IMR-90 (cell line): ENCODE data around the gene RBMS3. TPM values are rescaled to one million over a fixed set of nuclear protein-coding genes. Genes with fewer than 3 reads are reported as not detected.

Source experiments
- ATAC-seq: fragments of 200-7000 bp; cut with Tn5 transposase; 2 replicates; pipeline ENCODE4 v1.9.1; 2020; ENCODE audit warnings: low read depth, mild to moderate bottlenecking, moderate library complexity
- BruUV-seq: library from RNA; stranded (reverse); fragments of 400-500 nt; replicated peaks from 2 replicates; lab custom pipeline; 2021; lab: Mats Ljungman, UMichigan
- CTCF ChIA-PET: fragments of 300-600 bp; formaldehyde crosslinking; extraction: SDS; loops from one replicate; lab custom pipeline; 2021; ENCODE audit warnings: antibody characterized with exemption; lab: Yijun Ruan, JAX
- POLR2A ChIA-PET: fragments of 300-600 bp; sonication (Branson Sonifier 250); formaldehyde crosslinking; loops from one replicate; lab custom pipeline; 2022; ENCODE audit warnings: antibody characterized with exemption; ENCODE audit not compliant: unreplicated experiment; lab: Charles Lee
- DNase-seq: peaks from one replicate; pipeline ENCODE4 v3.0.0; 2013
- H2AFZ ChIP-seq: replicated peaks from 2 replicates; pipeline ENCODE3; 2013; ENCODE audit warnings: low read length, mild to moderate bottlenecking; ENCODE audit not compliant: poor library complexity
- H2AK5ac ChIP-seq: 2 replicates; pipeline ENCODE4 v1.6.1; 2013; ENCODE audit warnings: low read depth, low read length, inconsistent platforms
- H2AK9ac ChIP-seq: replicated peaks from 2 replicates; pipeline ENCODE3; 2013; ENCODE audit warnings: mild to moderate bottlenecking, low read depth, low read length, moderate library complexity; ENCODE audit not compliant: poor library complexity
- H2BK120ac ChIP-seq: 2 replicates; pipeline ENCODE4 v1.6.1; 2013; ENCODE audit warnings: low read depth, low read length, inconsistent platforms
- H2BK15ac ChIP-seq: 3 replicates; pipeline ENCODE4 v1.6.1; 2013; ENCODE audit warnings: low read depth, low read length, inconsistent platforms
- H2BK20ac ChIP-seq: 2 replicates; pipeline ENCODE4 v1.6.1; 2013; ENCODE audit warnings: low read depth, mild to moderate bottlenecking, inconsistent platforms, low read length, moderate library complexity
- H2BK5ac ChIP-seq: 2 replicates; pipeline ENCODE4 v1.6.1; 2013; ENCODE audit warnings: mild to moderate bottlenecking, low read depth, low read length, inconsistent platforms; ENCODE audit not compliant: poor library complexity, severe bottlenecking
- H3K14ac ChIP-seq: replicated peaks from 2 replicates; pipeline ENCODE4 v1.6.1; 2013; ENCODE audit warnings: low read depth, low read length, inconsistent platforms
- H3K18ac ChIP-seq: 2 replicates; pipeline ENCODE4 v1.6.1; 2013; ENCODE audit warnings: low read depth, low read length, control low read depth
- H3K23ac ChIP-seq: 2 replicates; pipeline ENCODE4 v1.6.1; 2013; ENCODE audit warnings: low read depth, low read length, inconsistent platforms
- H3K27ac ChIP-seq: 2 replicates; pipeline ENCODE4 v1.5.1; 2013; ENCODE audit warnings: mild to moderate bottlenecking, control low read depth, low read length; ENCODE audit not compliant: insufficient read depth
- H3K27me3 ChIP-seq: 2 replicates; pipeline ENCODE4 v1.6.1; 2013; ENCODE audit warnings: low read length; ENCODE audit not compliant: control insufficient read depth, insufficient read depth
- H3K36me3 ChIP-seq: 2 replicates; pipeline ENCODE4 v1.6.1; 2013; ENCODE audit warnings: low read length, mixed read lengths; ENCODE audit not compliant: control insufficient read depth, insufficient read depth
- H3K4ac ChIP-seq: 2 replicates; pipeline ENCODE4 v1.6.1; 2013; ENCODE audit warnings: low read depth, low read length, inconsistent platforms
- H3K4me1 ChIP-seq: 2 replicates; pipeline ENCODE4 v1.6.1; 2013; ENCODE audit warnings: low read length, mixed read lengths; ENCODE audit not compliant: control insufficient read depth, insufficient read depth
- H3K4me2 ChIP-seq: 2 replicates; pipeline ENCODE4 v1.6.1; 2013; ENCODE audit warnings: low read depth, mild to moderate bottlenecking, control low read depth, low read length, moderate library complexity
- H3K4me3 ChIP-seq: 2 replicates; pipeline ENCODE4 v1.5.1; 2013; ENCODE audit warnings: low read depth, mild to moderate bottlenecking, control low read depth, low read length, moderate library complexity; ENCODE audit not compliant: insufficient read depth
- H3K56ac ChIP-seq: 2 replicates; pipeline ENCODE4 v1.6.1; 2013; ENCODE audit warnings: low read length, inconsistent platforms; ENCODE audit not compliant: insufficient read depth; ENCODE audit errors: extremely low read depth
- H3K79me1 ChIP-seq, 2 experiments: 2 replicates each; pipeline ENCODE4 v1.6.1; 2013; ENCODE audit warnings: low read length in 2 of 2, inconsistent platforms in 1 of 2, low read depth in 1 of 2
- H3K9ac ChIP-seq: 2 replicates; pipeline ENCODE4 v1.6.1; 2013; ENCODE audit warnings: low read depth, low read length, control low read depth
- H3K9me1 ChIP-seq: 2 replicates; pipeline ENCODE4 v1.6.1; 2013; ENCODE audit warnings: low read length, inconsistent platforms; ENCODE audit not compliant: insufficient read depth
- H3K9me3 ChIP-seq: 2 replicates; pipeline ENCODE4 v1.6.1; 2013; ENCODE audit warnings: low read length; ENCODE audit not compliant: control insufficient read depth, insufficient read depth
- H4K20me1 ChIP-seq: 2 replicates; pipeline ENCODE4 v1.6.1; 2013; ENCODE audit warnings: low read length, inconsistent platforms; ENCODE audit not compliant: insufficient read depth
- H4K5ac ChIP-seq: 2 replicates; pipeline ENCODE4 v1.6.1; 2013; ENCODE audit warnings: mild to moderate bottlenecking, low read depth, low read length, control low read depth
- H4K8ac ChIP-seq, 2 experiments: 2 replicates each; pipeline ENCODE4 v1.6.1; 2013; ENCODE audit warnings: low read depth in 2 of 2, low read length in 2 of 2, control low read depth in 1 of 2, inconsistent platforms in 1 of 2
- H4K91ac ChIP-seq: 2 replicates; pipeline ENCODE4 v1.6.1; 2013; ENCODE audit warnings: low read depth, low read length, inconsistent platforms; ENCODE audit not compliant: insufficient read depth
- MAZ ChIP-seq: IDR thresholded peaks from 2 replicates; pipeline ENCODE4 v1.6.1; 2012; ENCODE audit warnings: low read depth, mild to moderate bottlenecking, low read length, improper control_type of control experiment, moderate library complexity, borderline replicate concordance
- MXI1 ChIP-seq: IDR thresholded peaks from 2 replicates; pipeline ENCODE4 v1.6.1; 2012; ENCODE audit warnings: low read depth, mild to moderate bottlenecking, low read length, moderate library complexity, borderline replicate concordance
- USF2 ChIP-seq: fragments of 150-350 bp; IDR thresholded peaks from 2 replicates; pipeline ENCODE4 v1.6.1; 2017; ENCODE audit warnings: mild to moderate bottlenecking, antibody characterized with exemption, low read length, low read depth
- WGBS, 2 experiments: methylation state at CpG; one replicate each; pipeline versions ENCODE4 v1.1.5 to v1.1.7; 2013; ENCODE audit warnings: missing lambda C conversion rate in 2 of 2; ENCODE audit not compliant: insufficient read length in 1 of 2; ENCODE audit errors: extremely low coverage in 2 of 2; 5-methylcytosine and 5-hydroxymethylcytosine counted together
- dilution Hi-C: fragments of 300-500 bp; cut with HindIII; formaldehyde crosslinking; loops from one replicate; pipeline ENCODE4 v1.14.3; 2018; ENCODE audit warnings: low sequenced_read_pairs; ENCODE audit not compliant: unreplicated experiment
- in situ Hi-C: fragments of 300-500 bp; cut with MboI; formaldehyde crosslinking; loops from 3 replicates; pipeline ENCODE4 v1.14.3; 2019; ENCODE audit warnings: low sequenced_read_pairs, inconsistent platforms, mixed read lengths
- intact Hi-C: fragments of 100-400 bp; cut with micrococcal nuclease; formaldehyde crosslinking; loops from 2 replicates; pipeline ENCODE4 v1.10.0; 2022
- polyA plus RNA-seq, 3 experiments: library from polyadenylated mRNA; depleted of rRNA; stranded (reverse); fragments of >200 nt; gene quantifications; 2 replicates each; pipeline ENCODE4 v1.2.3, GENCODE V29; 2012; ENCODE audit warnings: low replicate concordance in 1 of 3
- total RNA-seq: library from RNA; depleted of rRNA; stranded (reverse); fragments of >200 nt; gene quantifications from 2 replicates; pipeline ENCODE4 v1.2.3, GENCODE V29; 2012

The RBMS3 gene
- total and polyA plus RNA-seq, 2 of the 4 experiments (the other 2 are of a cell fraction): 15.2 to 127 TPM

DNA sequence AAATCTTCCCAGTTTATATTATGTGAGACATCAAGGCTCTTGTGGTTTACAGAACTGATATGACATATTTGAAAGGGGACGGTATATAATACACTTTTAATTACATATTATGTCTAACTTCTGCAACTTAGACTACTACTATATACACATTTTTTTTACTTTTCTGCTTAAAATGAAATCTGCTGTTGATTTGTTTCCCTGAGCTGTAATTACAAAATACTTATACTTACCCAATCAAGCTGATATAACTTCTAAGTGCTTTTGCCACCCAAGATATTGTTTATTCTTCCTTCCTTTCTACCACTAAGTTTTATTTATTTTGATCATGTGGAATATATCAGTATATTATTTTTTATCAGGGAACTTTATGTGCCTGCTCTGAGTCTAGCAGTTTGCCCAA is 671.6 kb downstream of the RBMS3 start:
- no peak for ATAC-seq
- Histone ChIP-seq H2BK120ac (no peak overlapping the region), H3K27me3 (no peaks in the 10 kb centered on the region), H4K5ac (no peak overlapping the region), H2AK9ac (no peak overlapping the region), H3K14ac (no peak overlapping the region), H3K4me1 (peaks cover 7% of the 10 kb centered on the region), H3K4ac (no peak overlapping the region), H3K4me3 (no peak overlapping the region), H2AK5ac (no peak overlapping the region), H3K18ac (no peak overlapping the region), H3K56ac (no peak overlapping the region), H3K9me3 (no peaks in the 10 kb centered on the region), H4K20me1 (no peaks in the 10 kb centered on the region), H4K8ac (no peak overlapping the region), H3K9ac (no peak overlapping the region), H2BK15ac (no peak overlapping the region), H4K91ac (no peak overlapping the region), H3K9me1 (0 out of 2 replicates have a peak, but pooled peaks cover 2% of the 10 kb centered on the region), H2BK5ac (no peak overlapping the region), H2AFZ (no peak overlapping the region), H3K27ac (no peak overlapping the region), H3K23ac (no peak overlapping the region), H3K79me1 (0 out of 4 replicates have a peak, but pooled peaks cover 0 to 2% of the 10 kb centered on the region in 2 experiments), H3K36me3 (no peaks in the 10 kb centered on the region), H3K4me2 (no peak overlapping the region), H2BK20ac (no peak overlapping the region)
- CTCF ChIA-PET: interaction anchor here (0.6 kb wide), 1 partner anchor 30 kb away, joined by 3 read pairs; no protein-coding TSS in a partner anchor
- POLR2A ChIA-PET: no interaction called here
- dilution Hi-C loops: no loop called here
- intact Hi-C loops: no loop called here
- no peak for TF ChIP-seq USF2
- TF ChIP-seq MXI1: no peak
- TF ChIP-seq MAZ: no peak
- no peak for DNase-seq
- no CpG with 5 or more reads among the region's 1 CpG for WGBS, 2 experiments
- in situ Hi-C loops: no loop called here
- BruUV-seq: no TSS peak
